Pulmonary artery endothelial cell (primary cell): ENCODE results near the gene HERPUD1. TPM values are rescaled to one million over a fixed set of nuclear protein-coding genes. Genes with fewer than 3 reads are reported as not detected.
A peak's percentile ranks its signal among the peaks of the same experiment; 100 is the strongest.
"Not testable (repeated sequence)": the region's sequence is repeated elsewhere in the genome, so short reads cannot be mapped to it uniquely, and the experiment has no call there.

Source experiments
- DNase-seq: peaks from one replicate; pipeline ENCODE4 v3.0.0-alpha.2; 2011; ENCODE audit warnings: low read depth, low spot score
- total RNA-seq: library from RNA; depleted of rRNA; stranded (reverse); fragments of >200 nt; gene quantifications from 2 replicates; pipeline ENCODE4 v1.2.3, GENCODE V29; 2014

HERPUD1 gene
- total RNA-seq, 1 donor from 2014 or later = 43.6 TPM

- no peak for DNase-seq
Observed at GRCh38 chr16:56977823-56978430, 46.0 kb downstream of the HERPUD1 start.

DNA sequence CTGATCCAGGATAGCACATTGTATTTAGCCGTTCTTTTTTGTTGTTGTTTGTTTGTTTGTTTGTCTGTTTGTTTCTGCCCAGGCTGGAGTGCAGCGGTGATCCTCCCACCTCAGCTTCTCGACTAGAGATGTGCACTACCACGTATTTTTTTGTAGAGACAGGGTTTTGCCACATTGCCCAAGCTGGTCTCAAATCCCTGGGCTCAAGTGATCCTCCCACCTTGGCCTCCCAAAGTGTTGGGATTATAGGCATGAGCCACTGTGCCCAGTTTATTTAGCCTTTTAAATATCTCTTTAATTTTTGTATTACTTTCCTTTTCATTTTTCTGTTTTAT is 48.2 kb downstream of the HERPUD1 start:
- DNase-seq = no peak

GRCh38 chr16:56980792-56981724 is 49.1 kb downstream of the HERPUD1 start:
- no peak for DNase-seq

- no peak for DNase-seq
Observed at GRCh38 chr16:56981729-56982271, 49.9 kb downstream of the HERPUD1 start.

DNA sequence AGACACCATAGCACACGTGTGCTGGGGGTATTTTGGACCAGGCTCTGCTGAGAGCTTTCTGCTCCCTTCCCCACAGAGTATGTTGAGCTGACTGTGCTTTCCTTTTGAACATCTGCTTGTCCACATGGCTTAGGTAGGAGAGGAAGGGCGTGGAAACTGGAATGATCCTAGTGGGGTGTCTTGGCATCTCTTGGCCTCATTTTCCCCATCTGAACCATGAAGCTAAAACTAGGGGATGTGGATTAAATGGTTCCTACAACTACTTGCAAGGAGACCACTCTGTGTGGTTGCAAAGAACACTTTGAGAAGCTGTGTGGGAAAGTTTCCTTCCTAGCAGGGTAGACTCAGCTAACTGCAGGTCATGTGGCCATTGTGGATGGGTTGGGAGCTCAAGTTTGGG is 50.8 kb downstream of the HERPUD1 start:
- DNase-seq = no peak

DNA sequence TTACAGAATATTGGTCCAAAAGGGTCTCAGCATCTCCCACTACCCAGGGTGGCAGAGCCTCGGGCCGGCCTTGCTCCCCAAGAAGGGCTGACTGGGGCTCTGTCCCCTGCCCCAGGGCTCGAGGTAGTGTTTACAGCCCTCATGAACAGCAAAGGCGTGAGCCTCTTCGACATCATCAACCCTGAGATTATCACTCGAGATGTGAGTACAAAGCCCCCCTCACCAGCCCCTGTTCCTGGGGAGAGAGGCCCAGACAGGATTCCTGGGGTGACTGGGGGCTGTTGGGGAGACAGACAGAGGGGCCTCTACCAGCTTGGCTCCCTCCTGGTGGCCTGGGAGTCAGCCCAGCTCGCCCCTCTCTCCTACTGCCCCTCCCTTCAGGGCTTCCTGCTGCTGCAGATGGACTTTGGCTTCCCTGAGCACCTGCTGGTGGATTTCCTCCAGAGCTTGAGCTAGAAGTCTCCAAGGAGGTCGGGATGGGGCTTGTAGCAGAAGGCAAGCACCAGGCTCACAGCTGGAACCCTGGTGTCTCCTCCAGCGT is 51.3 kb downstream of the HERPUD1 start:
- DNase-seq = no peak

DNA sequence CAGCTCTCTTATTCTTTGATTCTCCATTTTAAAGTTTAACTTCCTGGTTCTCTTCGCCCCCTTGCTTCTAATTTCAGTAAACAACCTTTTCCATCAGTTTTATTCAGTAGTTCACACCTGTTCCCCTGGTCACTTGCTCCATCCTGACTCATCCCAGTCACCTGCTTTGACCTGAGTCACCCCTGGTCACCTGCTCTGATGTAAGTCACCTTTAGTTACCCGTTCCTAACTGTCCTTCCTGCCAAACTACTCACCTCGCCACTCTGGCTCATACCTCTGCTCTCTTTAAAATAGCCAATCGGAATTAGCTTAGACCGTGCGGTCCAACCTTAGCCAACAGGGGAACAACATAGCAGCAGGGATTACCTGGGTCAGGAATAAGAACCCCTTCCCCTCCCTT is 52.7 kb downstream of the HERPUD1 start:
- no peak for DNase-seq

DNA sequence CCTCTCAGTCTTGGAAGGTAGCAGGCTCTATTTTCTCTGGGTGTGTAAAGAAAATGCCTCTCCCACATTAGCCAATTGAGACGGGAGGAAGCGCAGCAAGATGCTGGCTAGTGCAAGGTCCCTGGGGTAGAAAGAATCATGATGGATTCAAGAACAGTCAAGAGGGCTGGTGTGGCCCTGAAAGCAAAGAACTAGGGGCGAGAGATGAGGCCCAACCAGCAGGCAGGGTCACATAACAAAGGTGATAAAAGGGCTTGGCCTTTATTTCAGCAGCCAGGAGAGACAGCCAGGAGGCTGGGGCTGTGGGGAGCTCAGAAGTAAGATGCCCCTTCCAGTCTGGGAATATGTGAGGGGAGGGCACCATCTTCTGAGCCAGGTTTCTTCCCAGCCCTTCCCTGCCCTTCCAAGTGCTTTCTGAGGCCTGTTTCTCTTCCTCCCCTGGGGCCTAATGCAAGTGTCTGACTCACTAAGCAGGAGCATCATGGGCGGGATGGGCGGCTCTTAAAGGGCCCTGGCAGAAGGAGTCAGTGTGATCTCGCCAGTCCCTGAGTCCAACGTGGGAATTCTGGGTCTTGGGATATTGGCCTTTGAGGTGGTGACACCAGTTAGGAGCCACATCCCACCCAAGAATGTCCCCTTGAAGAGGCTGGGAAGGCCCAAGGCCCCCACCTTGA is 53.5 kb downstream of the HERPUD1 start:
- peak; percentile 43 for DNase-seq

DNA sequence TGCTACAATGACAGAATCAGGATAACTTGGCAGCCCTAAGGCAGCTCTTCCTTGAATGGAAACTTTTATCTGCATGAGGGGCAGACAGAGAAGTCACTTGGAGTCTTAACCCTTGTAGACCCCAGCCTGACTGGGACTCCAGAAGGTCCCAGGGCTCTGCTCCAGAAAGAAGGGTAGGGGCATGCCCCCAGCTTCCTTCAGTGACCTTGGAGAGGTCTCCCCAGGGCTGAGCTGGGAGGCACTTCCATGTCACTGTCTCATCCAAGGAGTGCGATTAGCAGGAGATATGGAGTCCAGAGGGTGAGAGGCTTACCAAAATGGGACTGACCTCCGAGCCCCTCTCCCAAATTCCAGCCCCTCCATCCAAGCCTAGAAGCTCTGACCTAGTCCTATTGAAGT is 54.0 kb downstream of the HERPUD1 start:
- DNase-seq = no peak

DNA sequence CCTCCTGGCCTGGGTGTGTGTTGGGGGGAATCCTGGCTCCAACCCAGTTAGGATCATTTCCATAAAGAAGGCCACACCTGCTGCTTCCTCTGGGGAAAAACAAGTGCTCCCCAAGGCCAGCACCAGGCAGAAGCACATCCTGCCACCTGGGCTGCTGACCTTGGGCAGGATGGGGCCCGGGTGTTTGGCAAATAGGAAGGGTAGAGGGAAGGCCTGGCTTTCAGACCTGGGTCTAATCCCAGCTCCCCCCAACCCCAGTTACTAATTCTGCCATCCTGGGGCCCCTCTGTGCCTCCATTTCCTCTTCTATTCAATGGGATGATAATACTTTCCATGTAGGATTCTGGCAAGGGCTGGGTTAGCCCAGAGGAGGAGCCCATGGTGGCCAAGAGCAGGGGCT is 54.4 kb downstream of the HERPUD1 start:
- DNase-seq = no peak

- not testable (repeated sequence) for DNase-seq
Observed at GRCh38 chr16:56986908-56987307, 55.0 kb downstream of the HERPUD1 start.

DNA sequence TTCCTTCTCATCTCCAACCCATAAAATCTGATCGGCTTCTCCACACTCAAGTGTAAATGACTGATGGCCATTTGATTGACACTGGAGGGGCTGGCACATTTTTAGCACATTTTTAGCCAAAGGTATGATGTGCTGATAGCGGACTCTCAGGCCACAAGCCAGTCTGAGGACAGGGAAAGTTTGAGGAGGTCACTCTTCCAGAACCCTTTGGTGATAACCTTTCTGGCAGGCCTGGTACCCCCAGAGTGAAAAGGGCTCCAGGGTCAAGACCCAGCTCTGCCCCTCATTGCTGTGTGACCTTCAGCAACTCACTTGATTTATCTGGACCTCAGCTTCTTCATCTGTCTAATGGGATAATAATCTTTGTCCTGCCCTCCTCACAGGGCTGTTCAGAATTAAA is 55.8 kb downstream of the HERPUD1 start:
- DNase-seq = no peak

DNA sequence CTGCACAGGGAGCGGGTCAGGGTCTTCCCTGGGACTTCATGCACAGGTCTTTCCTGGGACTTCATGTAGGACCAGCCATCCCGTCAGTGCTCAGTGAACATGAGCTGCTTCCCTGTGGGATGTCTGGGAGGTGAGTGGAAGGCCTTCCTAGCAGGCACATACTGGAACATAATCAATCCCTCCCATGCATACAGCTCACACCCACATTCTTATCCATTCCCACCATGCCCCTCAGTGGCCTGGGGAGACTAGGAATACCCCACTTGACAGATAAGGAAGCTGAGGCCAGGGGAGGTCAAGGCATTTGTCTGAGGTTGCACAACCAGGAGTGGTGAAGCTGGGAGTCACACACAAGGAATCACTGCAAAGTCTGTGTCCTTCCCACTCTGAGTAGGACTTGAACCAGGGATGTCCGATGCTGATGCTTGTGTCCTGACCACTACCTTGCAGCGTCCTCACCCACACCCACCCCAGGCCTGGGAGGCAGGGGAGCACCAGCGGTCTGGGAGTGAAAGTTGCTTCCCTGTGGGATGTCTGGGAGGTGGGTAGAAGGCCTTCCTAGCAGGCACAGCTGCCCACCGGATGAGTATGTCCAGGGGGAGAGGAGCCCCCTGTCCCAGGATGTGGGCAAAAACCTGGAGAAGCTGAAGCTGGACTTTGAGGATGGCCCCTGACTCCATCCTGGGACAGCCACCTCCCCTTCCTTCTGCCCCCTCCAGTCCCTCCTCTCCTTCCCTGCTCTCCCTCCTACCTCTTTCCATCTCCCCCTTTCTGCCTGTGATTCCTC is 56.4 kb downstream of the HERPUD1 start:
- DNase-seq = no peak

- peak; percentile 43 for DNase-seq
Observed at GRCh38 chr16:56988948-56989945, 57.3 kb downstream of the HERPUD1 start, which contains the start of gene NLRC5. Gene NLRC5 (plus strand): TSS chr16:56989557. CDS start chr16:57020713, 31,156 bp downstream.

GRCh38 chr16:56989988-56990387 is 58.0 kb downstream of the HERPUD1 start:
- no peak for DNase-seq

- DNase-seq = no peak
Observed at GRCh38 chr16:56990407-56991286, 58.7 kb downstream of the HERPUD1 start.

- not testable (repeated sequence) for DNase-seq
Observed at GRCh38 chr16:56992431-56992830, 60.5 kb downstream of the HERPUD1 start.

DNA sequence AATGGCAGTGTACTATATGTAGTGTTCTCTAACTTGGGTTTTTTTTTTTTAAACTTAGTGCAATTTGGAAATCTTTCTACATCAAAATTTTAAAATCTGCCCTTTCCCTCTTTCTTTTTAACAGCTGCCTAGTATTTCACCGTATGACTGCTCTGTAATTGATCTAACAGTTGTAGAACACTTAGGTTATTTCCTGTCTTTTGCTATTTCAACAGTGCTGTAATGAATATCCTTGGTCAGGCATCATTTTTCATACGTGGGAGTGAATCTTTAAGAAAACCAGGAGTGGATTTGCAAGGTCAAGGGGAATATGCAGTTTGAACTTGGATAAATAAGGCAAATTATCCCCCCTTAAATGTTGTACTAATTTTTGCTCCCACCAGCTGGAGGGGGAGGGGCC is 61.3 kb downstream of the HERPUD1 start:
- DNase-seq = no peak

- DNase-seq = no peak
Observed at GRCh38 chr16:56994311-56994710, 62.4 kb downstream of the HERPUD1 start.
